Activated CD4-positive, alpha-beta T cell treated with anti-CD3 and anti-CD28 coated beads for 48 hours (primary cell): Measurements from ENCODE around the gene SNAP25.
A peak's percentile ranks its signal among the peaks of the same experiment; 100 is the strongest.

ENCODE experiments used
- DNase-seq: peaks from one replicate; pipeline ENCODE4 v3.0.0-alpha.2; 2020

Gene SNAP25

DNA sequence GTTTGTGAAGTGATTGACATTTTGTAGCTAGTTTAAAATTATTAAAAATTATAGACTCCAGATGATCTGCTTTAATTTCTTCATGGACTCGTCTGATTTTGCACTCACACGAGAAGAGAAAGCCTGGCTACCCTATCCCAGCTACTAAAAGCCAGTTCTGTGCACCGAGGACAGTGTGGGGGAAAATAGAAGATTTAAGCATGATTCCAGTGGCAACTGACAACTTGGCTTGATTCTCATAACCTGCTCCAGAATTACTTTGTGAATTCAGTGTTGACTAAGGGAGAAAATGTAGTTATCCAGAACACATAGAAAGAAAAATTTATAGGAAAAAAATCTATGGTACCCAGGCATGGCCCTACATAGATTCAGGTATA, 88.7 kb downstream of the SNAP25 start:
- no peak for DNase-seq

DNA sequence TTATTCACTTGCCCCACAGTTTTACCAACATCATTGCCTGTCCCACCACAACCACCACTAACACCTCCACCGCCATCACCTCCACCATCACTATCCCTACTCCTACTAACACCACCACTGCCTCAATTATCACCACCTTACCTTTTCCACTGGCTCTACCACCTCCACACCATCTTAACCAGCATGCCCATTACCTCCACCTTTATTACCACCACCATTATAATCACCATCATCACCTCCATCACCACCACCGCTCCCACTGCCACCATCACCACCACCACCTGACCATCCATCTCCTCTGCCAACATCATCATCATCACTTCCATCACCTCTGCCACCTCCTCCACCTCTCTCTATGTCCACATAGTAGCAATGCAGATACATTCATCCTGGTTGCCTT, 90.0 kb downstream of the SNAP25 start:
- DNase-seq = no peak

DNA sequence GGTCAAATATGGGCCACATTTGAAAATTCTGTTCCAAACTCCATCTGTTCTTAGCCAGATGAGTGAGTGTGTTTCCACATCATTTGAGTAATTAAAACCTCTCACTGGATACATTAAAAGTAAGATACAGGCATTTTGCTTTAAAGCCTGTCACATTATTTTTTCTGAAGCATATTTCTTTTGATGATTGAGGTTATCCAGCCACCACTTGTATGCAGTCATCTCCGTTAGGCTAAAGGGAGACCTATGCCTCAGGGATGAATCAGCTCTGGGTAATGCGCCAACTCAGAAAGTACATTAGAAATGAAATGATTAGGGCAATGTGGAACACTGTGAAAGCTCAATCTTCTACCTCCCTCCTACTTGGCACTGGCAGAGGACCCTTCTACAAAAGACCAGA, 90.7 kb downstream of the SNAP25 start:
- DNase-seq = no peak

DNA sequence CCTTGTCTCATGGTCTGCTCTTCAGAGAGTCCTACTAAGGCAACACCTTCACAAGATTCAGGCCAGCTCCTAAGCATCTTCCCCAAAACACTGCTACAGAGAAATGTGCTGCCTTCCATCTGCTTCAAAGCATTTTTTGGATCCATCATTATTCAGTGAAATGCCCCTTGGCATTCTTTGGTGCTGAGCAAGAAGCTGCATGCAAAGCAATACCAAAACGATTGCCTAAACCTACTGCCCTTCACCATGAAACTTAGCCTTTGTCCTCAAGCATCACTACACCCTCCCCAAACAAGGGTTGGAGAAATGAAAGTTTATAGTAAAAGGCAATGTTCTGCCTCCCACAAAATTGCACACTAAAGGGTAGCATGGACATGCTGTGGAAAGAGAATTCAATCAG, 93.5 kb downstream of the SNAP25 start:
- no peak for DNase-seq

DNA sequence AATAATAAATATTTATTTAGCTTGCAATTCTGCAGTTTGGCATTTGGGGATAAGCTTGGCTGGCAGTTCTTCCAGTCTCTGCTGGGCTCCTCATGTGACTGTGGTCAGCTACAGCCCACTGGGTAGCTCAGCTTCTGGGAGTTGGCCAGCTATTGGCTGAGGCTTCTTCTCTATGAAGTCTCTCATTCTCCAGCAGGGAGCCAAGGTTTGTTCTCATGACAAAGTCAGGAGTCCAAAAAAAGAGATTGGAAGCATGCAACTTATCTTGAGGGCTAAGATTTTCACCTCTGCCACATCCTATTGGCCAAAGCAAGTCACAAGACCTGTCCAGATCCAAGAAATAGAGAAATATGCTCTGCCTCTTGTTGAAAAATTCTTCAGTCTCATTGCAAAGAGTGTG, 94.6 kb downstream of the SNAP25 start:
- DNase-seq = no peak

DNA sequence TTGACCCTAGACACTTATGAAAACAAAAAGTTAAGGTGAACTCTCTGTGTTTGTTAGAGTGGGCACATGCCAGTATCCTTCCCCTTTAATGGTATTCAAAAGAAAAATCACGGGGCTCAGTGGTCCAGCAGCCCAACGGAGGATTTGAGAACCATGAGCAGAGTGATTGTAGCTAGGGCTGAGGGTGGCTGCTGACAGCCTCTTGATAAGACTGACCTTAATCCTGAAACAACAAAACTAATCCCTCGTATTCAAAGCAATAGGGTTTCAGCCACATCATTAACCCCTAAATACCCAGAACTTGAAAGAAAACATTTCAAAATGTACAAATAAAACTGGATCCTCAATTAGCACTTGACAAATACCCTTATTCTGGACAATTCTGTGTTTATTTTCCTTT, 95.1 kb downstream of the SNAP25 start:
- DNase-seq = no peak

DNA sequence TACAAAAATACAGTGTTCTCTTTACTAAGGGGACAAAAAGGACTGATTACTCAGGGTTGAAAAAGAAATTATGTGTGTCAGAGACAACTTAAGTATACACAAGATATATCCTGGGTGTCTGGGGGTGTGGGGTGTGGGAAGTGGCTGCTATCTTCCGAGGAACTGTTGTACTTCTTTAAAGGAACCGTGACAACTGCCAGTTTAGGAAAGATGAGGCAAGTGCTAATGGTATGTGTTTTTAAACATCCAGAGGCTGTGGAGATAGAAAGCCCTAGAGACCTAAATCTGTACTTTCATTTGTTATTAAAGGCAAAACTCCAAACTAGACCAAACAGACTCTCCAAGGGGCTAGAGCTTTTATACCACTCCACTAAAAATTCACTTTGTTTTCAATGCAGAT, 95.6 kb downstream of the SNAP25 start:
- DNase-seq = no peak

DNA sequence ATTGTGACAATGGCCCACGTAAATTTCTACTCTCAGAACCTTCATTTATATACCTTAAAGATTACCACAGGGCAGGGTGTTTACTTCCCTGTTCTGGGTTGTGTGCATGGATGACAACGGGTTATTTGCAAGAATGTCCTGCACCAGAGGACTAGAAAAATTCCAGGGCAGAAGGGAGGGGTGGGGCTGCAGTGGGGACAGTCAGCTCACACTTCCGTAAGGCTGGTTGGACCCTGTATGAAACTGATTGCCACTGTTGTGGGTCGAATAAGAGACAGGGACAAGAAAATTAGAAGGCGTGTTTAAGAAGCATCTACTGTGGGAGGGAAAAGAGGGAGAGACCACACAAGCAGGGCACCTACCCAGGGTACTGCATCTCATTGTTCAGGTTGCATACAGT, 96.5 kb downstream of the SNAP25 start:
- DNase-seq = no peak

DNA sequence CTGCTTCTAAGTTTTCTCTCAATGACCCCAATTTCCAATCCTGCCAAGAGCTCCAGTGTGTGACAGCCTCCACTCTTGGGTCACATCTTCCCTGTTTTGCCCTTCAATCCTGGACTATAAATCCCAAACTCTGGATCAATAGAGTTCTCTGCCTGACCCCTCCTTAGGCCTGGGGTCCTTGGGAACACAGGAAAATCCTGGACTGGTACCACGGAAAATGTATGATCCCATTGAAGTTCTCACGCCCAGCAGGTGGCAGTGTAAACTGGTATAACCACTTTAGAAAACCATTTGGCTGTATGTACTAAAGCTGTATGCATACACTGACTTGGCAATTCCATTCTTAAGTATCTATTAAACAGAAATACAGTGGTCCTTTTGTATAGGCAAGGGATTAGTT, 98.0 kb downstream of the SNAP25 start:
- DNase-seq = peak; percentile 21

DNA sequence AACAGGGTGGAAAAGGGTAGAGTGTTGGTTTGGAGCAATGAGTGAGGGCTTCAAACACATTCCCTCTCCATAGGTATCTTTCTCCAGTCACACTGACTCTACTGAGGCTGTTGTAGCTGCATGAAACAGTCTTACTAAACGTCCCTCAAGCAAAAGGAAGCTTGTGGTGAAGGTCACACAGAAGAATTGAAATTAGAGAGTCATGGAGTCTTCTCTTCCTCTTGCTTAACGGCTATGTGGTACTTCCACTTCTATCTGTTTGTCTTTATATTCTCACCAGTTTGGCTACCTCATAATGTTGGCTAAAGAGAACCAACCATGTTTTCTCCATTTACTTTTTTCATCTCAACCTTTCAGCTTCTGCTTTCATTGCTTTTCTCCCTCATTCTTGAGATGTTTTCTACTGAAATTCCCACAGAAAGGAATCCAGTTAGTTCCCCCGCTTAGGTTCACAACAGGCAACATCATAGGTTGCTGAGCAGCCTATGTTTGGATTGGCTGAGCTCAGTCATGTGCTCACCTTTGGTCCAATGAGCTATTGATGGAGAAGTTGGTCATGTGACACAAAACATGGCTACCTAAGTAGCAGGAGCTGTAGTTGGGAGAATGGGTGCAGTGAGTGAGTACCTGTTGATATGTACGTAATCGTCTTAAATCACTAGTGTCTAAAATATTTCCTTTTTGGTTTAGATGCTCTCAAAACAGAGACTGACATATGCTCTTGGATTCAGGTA, 99.8 kb downstream of the SNAP25 start:
- DNase-seq = no peak

DNA sequence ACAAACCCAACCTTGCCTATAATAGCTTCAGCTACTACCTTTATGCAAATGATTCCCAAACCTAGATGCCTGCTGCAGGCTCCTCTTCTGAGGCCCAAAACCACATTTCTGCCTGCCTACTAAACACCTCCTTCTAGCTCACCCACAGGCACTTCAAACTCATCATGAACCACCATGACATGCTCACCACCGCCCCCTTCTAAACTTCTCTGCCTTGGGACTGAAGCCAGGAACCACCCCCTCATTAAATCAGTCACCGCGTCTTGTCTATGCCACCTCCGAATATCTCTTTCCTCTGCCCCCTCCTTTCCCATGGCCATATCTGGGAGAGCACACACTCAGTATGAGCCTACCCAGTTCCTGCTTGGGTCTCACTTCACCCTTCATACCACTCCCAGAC, 101.2 kb downstream of the SNAP25 start:
- DNase-seq = no peak

DNA sequence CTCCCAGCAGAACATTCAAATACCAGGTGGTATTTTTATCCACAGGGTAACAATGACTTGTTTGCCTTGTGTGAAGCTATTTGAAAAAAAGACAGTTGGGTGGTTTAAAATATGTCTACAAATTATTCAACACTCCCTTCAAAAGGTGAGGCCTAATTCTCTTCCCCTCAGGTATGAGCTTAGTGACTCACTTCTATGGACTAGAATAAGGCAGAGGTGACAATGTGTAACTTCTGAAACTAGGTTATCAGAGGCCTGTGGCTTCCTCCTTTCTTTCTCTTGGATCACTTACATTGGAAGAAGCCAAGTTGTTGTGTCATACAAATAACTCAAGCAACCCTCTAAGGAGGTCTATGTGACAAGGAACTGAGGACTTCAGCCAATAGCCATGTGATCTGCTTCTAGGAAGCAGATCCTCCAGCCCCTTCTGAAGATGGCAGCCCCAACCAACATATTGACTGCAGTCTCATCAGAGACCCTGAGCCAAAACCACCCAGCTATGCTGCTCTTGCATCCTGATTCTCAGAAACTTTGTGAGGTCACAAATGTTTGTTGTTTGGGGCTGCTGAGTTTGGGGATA, 102.6 kb downstream of the SNAP25 start:
- DNase-seq = no peak

DNA sequence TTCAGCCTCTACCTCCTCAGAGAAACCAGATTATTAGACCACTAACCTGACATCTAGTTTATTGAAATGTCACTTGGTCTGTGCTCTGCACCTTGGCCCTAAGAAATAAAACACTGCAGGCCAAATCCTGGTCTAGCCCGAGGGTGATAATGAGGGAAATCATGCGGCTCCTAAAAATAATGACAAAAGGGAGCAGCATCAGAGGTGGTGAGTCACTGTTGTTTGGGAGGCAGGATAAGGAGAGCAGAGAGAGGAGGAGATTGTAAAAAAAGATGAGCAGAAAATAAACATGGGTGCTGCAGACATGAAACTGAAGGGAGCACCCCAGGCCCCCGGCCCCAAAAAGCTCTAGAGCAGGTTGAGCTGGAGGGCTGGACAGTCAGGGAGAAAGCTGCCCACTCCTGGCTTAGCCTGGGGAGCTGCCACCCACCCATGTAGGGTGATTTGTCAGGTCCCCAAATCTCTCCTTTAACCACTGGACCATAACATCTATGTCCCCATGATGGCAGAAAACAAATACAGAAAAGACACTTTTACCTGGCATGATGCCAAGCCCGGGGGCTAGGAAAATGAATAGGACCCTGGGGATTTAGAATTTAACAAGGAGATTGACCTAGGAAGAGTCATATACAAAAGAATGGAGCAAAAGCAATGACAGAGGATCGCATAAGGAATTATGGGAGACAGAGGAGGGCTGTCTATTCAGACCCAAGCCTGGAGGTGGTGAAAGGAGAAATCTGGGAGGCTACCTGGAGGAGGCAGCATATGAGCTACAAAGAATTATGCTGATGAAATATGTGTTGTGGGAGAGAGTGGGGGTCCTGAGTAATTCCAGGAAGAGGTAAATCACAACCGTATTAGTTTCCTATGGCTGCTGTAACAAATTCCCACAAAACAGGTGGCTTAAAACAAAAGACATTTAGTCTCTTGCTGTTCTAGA, 103.7 kb downstream of the SNAP25 start:
- DNase-seq = no peak

DNA sequence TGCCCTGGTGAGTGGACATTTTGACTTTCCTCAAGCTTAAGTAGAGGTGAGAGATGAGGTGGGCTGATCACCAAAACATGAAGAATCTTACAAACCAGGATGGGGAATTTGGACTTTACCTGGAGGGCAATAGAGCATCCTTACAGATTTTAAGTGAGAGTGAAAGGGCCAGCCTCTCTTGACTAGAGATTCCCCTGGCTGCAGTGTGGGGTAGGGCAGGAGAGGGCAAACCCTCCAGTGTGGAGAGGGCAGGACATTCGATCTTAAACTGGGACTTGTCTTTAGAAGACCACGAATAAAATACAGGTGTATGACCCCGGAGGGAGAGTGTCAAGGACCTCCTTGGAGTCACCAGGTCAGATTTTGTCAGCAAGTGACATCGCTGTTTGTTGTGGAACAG, 105.1 kb downstream of the SNAP25 start:
- no peak for DNase-seq

DNA sequence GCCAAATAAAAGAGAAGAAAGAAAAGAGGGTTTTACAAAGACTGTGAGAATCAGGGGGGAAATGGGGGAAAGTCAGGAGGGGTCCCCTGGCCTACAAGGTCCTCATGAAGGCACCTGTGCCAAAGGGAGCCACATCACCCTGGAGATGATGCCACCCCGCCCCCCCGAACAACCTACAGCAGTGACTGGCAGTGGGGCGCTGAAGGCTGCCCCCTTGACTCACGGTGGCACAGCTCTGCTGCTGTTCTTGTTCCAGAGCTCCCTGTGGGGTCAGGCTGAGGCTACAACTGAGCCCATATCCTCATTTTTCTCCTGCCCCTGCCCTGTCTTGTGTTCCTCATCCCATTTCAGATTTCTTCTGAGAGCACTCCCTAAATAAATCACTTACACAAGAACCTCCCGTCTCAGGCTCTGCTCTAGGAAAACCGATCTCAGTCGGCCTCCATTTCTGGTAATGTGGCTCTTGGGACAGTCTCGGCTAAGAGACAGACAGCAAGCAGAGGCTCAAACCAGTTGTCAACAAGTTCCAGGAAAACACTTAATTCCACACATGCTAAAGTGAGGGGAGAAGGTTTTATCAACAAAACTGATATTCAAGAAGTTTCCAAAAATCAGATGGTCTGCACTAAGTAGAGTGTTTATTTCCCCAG, 105.7 kb downstream of the SNAP25 start:
- DNase-seq = no peak

DNA sequence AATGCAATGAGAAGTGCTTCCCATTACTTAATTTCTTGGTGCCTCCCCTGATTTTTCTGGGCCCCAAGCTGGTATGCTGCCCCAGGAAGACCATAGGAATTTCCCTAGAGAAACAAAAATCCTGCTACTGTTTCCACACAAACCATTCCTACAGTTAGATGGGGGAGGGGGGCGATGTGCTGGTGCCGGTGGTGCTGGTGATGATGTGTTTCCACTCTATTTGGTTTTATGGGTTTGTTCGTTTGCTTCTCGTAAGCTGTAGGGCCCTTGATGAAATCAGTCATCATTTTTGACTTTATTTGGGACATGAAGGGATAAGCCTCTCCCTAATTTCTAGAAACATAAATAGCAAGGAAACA, 110.2 kb downstream of the SNAP25 start:
- DNase-seq = no peak

DNA sequence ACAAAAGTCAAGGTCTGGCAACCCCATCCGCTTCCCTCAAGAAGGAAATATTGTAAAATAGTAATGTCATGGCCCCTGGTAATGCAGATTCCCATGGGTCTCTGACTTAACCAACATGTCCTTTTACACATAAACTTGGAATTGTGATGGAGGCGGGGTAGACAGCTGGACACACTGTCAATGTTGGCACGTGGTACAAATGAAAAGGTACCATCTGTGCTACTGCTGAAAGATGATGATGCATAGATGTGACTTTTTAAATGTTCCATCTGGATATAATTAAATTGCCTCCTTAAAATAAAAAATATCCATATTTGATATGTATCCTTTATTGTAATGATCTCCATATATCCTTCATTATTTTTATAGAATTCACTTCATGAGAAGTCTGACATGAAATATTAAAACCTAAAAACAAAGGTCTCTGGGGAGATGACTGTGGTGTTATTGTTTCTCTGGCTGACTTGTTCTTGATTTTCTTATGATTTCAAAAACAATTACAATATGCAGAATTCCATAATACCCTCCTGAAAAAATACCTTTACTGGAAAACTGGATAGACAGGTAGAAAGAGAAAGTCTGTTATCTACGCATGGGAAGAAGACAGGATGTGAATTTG, 110.9 kb downstream of the SNAP25 start:
- DNase-seq = no peak

DNA sequence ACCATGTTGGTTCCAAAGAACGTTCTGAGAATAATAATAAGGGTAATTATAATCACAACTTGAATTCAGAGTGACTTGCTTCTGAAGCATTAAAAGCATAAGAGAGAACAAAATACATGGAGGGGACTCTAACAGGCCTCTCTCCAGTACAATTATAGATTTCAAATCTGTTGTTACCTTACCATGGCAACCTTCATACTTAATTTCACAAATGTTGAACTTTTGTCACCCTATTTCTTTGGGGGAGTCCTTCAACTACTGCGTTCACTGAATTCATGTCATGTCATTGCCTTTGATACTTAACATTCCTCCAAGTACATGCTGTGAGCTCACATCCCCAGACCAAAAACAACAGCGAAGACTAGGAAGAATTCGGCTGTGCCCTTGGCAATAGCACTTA, 111.4 kb downstream of the SNAP25 start:
- no peak for DNase-seq

DNA sequence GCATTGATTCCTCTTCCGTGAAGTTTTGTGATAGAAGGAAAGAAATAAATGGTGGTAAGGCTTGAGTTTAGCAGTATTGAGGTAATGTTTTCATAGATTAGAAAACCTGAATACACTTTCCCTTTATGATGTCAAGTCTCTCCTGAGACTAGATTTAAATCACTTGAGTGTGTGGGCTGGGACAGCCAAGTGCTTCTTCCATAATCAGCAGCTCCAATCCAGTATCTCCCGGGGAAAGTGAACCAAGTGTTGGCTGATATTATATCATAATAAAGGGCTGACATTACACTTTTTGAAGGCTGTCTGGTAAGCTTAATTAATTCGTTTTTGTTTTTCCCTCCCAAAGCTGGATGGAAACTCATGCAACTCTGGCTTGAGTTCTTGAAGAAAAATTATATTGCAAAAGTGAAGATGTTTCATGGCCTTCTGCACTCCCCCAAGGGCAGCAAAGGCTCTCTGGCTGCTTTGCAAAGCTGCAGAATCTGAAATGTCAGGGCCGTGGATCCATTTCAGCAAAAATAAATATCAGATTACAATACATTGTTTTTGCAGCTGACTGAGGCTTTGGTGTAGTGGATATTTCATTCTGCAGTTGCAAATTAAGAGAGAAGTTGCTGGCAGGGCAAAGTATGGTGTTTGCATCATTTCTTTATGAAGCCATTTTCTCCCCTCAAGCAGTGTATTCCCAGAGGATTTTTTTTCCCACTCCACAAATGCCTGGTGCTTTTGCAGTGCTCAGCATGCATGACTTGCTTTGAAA, 114.2 kb downstream of the SNAP25 start:
- DNase-seq = no peak

DNA sequence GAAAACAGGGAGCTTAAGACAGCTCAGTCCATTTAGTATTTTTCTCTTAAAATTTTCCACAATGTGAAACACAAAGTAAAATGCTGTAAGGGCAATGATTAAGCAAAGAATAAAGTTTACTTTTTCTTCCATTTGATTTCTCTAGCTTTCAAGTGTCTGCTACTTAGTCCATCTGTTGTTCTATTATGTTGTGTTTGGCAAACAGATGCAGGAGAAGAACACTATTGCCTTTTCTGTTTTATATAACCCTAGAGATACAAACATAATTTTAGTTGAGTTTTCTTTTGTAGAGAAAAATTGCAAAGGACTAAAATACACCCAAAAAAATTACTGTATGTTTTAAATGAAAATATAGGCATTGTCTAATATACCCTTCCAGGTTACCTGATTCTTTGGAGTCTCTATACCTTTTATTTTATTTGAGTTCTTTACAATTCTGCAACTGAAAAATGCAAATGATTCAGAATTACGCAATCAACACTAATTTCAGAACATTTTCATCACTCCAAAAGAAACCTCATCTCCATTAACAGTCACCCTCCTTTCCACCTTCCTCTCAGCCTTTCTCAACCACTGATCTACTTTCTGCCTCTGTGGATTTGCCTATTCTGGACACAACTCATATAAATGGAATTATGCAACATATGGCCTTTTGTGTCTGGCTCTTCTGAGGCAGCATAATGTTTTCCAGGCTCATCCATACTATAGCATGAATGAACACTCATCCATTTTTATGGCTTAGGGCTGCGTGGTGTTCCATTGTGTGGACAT, 118.5 kb downstream of the SNAP25 start:
- DNase-seq = no peak

DNA sequence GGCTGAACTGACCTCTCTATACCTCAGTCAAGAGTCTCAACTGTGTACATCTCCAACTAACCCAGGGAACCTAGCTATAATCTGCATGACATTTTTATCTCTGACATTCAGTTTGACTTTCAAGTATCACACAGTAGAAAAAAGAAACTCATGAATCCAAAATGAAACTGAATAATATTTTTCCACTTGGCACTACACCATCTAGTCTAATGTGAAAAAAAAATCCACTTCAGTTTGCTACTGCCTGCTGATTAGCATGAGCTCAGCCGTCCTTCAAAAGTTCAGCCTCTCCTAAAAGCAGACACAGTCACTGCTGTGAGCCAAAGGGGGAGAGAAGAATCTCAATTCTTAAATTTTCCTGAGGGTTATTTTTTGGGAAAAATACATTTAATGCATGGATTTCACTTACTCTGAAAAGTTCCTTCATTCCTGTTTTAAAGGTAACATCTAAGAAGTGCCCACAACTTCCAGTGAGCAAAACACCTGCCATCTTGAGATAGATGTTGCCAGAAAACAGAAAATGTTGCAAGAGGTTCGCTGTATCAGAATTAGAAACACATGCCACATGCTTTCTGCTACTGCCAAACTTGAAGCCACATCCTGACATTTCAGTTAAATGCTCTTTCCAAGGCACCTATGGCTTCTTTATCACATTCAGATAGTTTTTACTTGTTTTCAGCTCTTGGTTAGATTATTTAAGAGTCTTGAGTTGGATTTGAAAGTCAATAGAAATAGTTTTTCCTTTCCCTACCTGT, 120.0 kb downstream of the SNAP25 start:
- DNase-seq = no peak
